Right renal cortex interstitium (tissue), 3 donors: ENCODE measurements around the gene RAG2. TPM values are rescaled to one million over a fixed set of nuclear protein-coding genes. Genes with fewer than 3 reads are reported as not detected.
"Not testable (repeated sequence)": the region's sequence is repeated elsewhere in the genome, so short reads cannot be mapped to it uniquely, and the experiment has no call there.

Experiments used
- DNase-seq, 3 donors: peaks; one replicate each; pipeline ENCODE4 v3.0.0-alpha.2; 2013; ENCODE audit warnings: low read depth in 3 of 3, low spot score in 2 of 3
- polyA plus RNA-seq, 3 donors: library from polyadenylated mRNA; unstranded; fragments of 120-200 nt; gene quantifications; one replicate each; pipeline ENCODE4 v1.2.1, GENCODE V29; 2013; ENCODE audit not compliant: insufficient read length in 3 of 3

RAG2 gene
- polyA plus RNA-seq, 3 donors = 0.31 to 0.62 (median 0.32) TPM

DNA sequence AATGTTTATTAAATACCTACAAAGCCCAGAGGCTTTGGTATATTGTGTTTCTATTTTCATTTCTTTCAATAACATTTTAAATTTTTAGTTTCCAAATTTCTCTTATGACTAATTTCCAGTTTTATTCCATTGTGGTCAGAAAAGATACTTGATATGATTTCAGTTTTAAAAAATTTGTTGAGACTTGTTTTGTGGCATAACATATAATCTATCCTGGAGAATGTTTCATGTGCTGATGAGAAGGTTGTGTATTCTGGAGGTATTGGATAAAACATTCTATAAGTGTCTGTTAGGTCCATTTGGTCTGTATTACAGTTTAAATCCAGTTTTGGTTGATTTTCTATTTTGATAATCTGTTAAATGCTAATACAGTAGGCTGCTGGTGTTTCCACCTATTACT, 40.0 kb downstream of the RAG2 start:
- DNase-seq = no peak

DNA sequence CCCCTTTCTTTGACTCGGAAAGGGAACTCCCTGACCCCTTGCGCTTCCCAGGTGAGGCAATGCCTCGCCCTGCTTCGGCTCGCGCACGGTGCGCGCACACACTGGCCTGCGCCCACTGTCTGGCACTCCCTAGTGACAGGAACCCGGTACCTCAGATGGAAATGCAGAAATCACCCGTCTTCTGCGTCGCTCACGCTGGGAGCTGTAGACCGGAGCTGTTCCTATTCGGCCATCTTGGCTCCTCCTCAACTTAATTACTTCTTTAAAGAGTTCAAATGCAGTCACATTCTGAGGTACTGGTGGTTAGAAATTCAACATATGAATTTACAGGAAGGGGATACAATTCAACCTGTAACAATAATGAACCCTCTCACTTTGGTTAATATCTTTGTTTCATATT, 40.6 kb downstream of the RAG2 start:
- DNase-seq = not testable (repeated sequence)

DNA sequence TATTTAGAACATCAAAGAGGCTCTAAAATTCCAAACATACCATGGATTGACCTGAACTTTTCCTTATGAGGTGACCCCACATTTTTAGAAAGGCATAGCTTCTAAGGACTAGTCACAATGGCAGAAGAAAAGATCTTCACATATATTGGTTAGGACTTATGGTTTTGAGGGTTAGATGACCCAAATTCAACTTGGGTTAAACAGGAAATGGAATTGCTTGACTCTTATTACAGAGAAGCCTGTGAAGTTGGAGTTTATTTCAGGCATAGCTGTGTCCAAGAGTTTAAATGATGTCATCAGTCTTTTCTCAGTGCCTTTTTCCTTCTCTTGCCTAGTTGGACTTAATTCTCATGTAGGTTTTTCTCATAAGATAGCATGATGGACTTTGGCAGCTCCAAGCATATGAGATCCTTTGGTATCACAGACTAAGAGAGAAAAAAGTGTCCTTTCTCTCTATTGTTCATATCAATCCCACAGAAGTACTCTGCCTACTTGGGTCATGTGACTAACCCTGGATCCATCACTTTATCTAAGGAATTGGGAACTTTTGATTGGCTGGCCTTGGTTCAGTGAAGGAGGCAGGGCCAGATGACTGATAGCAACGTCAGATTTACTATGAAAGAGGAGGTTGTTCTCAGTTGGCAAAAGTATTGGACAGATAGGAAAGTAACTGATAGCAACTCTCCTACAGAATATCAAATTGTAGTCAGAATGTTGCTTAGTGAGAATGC, 47.5 kb downstream of the RAG2 start:
- no peak for DNase-seq

Other genes starting within 250 kb of the RAG2 start
- 10 to 100 TPM; 16.2 to 17.3 (median 16.7) TPM for gene TRAF6, start 88.0 kb downstream of the RAG2 start, polyA plus RNA-seq
- gene RAG1, start 30.2 kb downstream of the RAG2 start, polyA plus RNA-seq = 1 to 10 TPM; 3.1 to 3.6 (median 3.5) TPM
- gene IFTAP, start 3.7 kb downstream of the RAG2 start, polyA plus RNA-seq = 10 to 100 TPM; 64.8 to 68.2 (median 66.1) TPM